HL-60 (cell line): ENCODE measurements around the gene MRPL20.

Source experiments
- DNase-seq, 2 experiments: peaks; one replicate each; pipeline ENCODE4 v3.0.0-alpha.2; 2010 to 2020; ENCODE audit warnings: low read depth in 1 of 2, low spot score in 1 of 2
- H3K27ac ChIP-seq: fragments of 250-450 bp; sonication (Bioruptor Pico); replicated peaks from 2 replicates; pipeline ENCODE4 v1.5.1; 2020; ENCODE audit warnings: mild to moderate bottlenecking, moderate library complexity
- H3K27me3 ChIP-seq: fragments of 250-450 bp; sonication (Bioruptor Pico); 2 replicates; pipeline ENCODE4 v1.5.1; 2021; ENCODE audit warnings: mild to moderate bottlenecking, moderate library complexity; ENCODE audit not compliant: insufficient read depth, poor library complexity, severe bottlenecking
- H3K4me3 ChIP-seq: replicated peaks from 2 replicates; pipeline ENCODE4 v1.5.1; 2011; ENCODE audit warnings: mild to moderate bottlenecking, control low read depth, low read length; ENCODE audit not compliant: insufficient read depth
- GABPA ChIP-seq: IDR thresholded peaks from 2 replicates; pipeline ENCODE4 v1.6.1; 2012; ENCODE audit warnings: low read depth
- POLR2AphosphoS5 ChIP-seq: IDR thresholded peaks from 2 replicates; pipeline ENCODE4 v1.6.1; 2012; ENCODE audit warnings: low read depth
- REST ChIP-seq: IDR thresholded peaks from 2 replicates; pipeline ENCODE4 v1.6.1; 2012; ENCODE audit warnings: low read depth; ENCODE audit not compliant: insufficient replicate concordance
- SPI1 ChIP-seq: IDR thresholded peaks from 2 replicates; pipeline ENCODE4 v1.6.1; 2012; ENCODE audit warnings: low read depth, mild to moderate bottlenecking, borderline replicate concordance
- TF ChIP-seq, protein P1 (sequence below): IDR thresholded peaks from one replicate; pipeline ENCODE4 v1.5.1; 2011; ENCODE audit warnings: low read length, control low read depth, inconsistent platforms; ENCODE audit not compliant: insufficient read depth

The MRPL20 gene

DNA sequence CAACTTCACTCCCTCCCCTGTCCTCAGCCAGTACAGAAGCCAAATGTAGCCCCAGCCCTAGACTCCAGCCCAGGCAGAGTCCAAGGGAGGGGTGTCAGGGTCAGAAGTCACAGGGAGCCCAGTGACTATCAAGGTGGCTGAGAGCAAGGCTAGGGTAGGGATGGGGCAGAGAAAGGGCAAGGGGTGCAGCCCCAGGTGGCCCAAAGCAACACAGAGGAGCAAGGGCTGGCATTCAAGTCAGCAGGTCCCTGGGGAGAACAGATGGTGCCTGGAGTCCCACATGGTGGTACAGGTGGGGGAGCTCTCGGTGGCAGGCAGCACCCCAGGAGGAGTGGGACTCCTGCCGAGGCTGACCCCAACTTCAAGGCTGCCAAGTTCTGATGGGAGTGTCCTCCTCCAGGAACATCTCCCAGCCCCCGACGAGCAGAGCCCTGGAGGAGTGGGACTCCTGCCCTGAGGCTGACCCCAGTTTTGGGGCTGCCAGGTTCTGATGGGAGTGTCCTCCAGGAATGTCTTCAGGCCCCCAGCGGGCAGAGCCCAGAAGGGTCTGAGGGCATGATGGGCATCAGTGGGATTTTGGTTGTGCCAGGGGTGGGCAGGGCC, 54.2 kb downstream of the MRPL20 start:
- TF ChIP-seq POLR2AphosphoS5, result no peak
- TF ChIP-seq SPI1, result no peak
- TF ChIP-seq, protein P1, sequence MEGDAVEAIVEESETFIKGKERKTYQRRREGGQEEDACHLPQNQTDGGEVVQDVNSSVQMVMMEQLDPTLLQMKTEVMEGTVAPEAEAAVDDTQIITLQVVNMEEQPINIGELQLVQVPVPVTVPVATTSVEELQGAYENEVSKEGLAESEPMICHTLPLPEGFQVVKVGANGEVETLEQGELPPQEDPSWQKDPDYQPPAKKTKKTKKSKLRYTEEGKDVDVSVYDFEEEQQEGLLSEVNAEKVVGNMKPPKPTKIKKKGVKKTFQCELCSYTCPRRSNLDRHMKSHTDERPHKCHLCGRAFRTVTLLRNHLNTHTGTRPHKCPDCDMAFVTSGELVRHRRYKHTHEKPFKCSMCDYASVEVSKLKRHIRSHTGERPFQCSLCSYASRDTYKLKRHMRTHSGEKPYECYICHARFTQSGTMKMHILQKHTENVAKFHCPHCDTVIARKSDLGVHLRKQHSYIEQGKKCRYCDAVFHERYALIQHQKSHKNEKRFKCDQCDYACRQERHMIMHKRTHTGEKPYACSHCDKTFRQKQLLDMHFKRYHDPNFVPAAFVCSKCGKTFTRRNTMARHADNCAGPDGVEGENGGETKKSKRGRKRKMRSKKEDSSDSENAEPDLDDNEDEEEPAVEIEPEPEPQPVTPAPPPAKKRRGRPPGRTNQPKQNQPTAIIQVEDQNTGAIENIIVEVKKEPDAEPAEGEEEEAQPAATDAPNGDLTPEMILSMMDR, result no peak
- no peak for TF ChIP-seq GABPA
- TF ChIP-seq REST, result no peak
- no peak for DNase-seq
- Histone ChIP-seq H3K27me3 (peaks cover 44% of the 10 kb centered on the region), H3K4me3 (no peak overlapping the region), H3K27ac (no peak overlapping the region)
